PC-9 (cell line): Measurements from ENCODE around the gene ADGRB3. TPM values are rescaled to one million over a fixed set of nuclear protein-coding genes. Genes with fewer than 3 reads are reported as not detected.

Source experiments
- BruUV-seq: library from RNA; stranded (reverse); fragments of 400-500 nt; replicated peaks from 2 replicates; lab custom pipeline; 2021; lab: Mats Ljungman, UMichigan
- CTCF ChIA-PET: fragments of 300-600 bp; sonication (Branson Sonifier 250); formaldehyde crosslinking; loops from one replicate; lab custom pipeline; 2022; ENCODE audit warnings: antibody characterized with exemption; lab: Charles Lee
- POLR2A ChIA-PET: fragments of 300-600 bp; sonication (Branson Sonifier 250); formaldehyde crosslinking; loops from one replicate; lab custom pipeline; 2022; ENCODE audit warnings: antibody characterized with exemption; ENCODE audit not compliant: unreplicated experiment; lab: Charles Lee
- DNase-seq, 2 experiments: peaks; one replicate each; pipeline versions ENCODE4 v3.0.0 to v3.0.0-alpha.2; 2015 to 2022; ENCODE audit warnings: mixed read lengths in 1 of 2
- H2AFZ ChIP-seq: fragments of 200-600 bp; sonication (generic); 2 replicates; pipeline ENCODE4 v1.8.1; 2017; ENCODE audit warnings: antibody characterized with exemption
- H3F3A ChIP-seq: fragments of 200-600 bp; sonication (generic); 2 replicates; pipeline ENCODE4 v1.8.1; 2017; ENCODE audit warnings: antibody characterized with exemption, mild to moderate bottlenecking, low read depth; ENCODE audit not compliant: insufficient read depth
- H3K27ac ChIP-seq: fragments of 200-600 bp; sonication (generic); 2 replicates; pipeline ENCODE4 v1.6.1; 2016; ENCODE audit warnings: mixed run types
- H3K27me3 ChIP-seq: fragments of 200-600 bp; sonication (generic); 2 replicates; pipeline ENCODE4 v1.6.1; 2016; ENCODE audit warnings: low read depth, mixed run types; ENCODE audit not compliant: insufficient read depth
- H3K36me3 ChIP-seq: fragments of 200-600 bp; sonication (generic); 2 replicates; pipeline ENCODE4 v1.6.1; 2016; ENCODE audit warnings: low read depth, mixed run types
- H3K4me1 ChIP-seq: fragments of 200-600 bp; sonication (generic); replicated peaks from 2 replicates; pipeline ENCODE4 v1.6.1; 2016; ENCODE audit warnings: mixed run types; ENCODE audit not compliant: insufficient read depth
- H3K4me2 ChIP-seq: fragments of 200-600 bp; sonication (generic); 2 replicates; pipeline ENCODE4 v1.6.1; 2017; ENCODE audit warnings: mixed run types
- H3K4me3 ChIP-seq: fragments of 200-600 bp; sonication (generic); 2 replicates; pipeline ENCODE4 v1.6.1; 2016; ENCODE audit warnings: mixed run types
- H3K79me2 ChIP-seq: fragments of 200-600 bp; sonication (generic); 2 replicates; pipeline ENCODE4 v1.6.1; 2017; ENCODE audit warnings: low read depth, mixed run types
- H3K9me2 ChIP-seq: fragments of 200-600 bp; sonication (generic); 2 replicates; pipeline ENCODE4 v1.8.1; 2017; ENCODE audit warnings: mild to moderate bottlenecking; ENCODE audit not compliant: insufficient read depth
- H3K9me3 ChIP-seq: fragments of 200-600 bp; sonication (generic); 2 replicates; pipeline ENCODE4 v1.8.1; 2016; ENCODE audit warnings: low read depth; ENCODE audit not compliant: insufficient read depth
- H4K20me1 ChIP-seq: fragments of 200-600 bp; sonication (generic); 2 replicates; pipeline ENCODE4 v1.8.1; 2017; ENCODE audit not compliant: insufficient read depth
- EZH2 ChIP-seq: fragments of 200-600 bp; sonication (generic); IDR thresholded peaks from 2 replicates; pipeline ENCODE4 v1.8.0; 2017; ENCODE audit warnings: antibody characterized with exemption, low read depth
- intact Hi-C: fragments of 100-400 bp; cut with micrococcal nuclease; formaldehyde crosslinking; loops from one replicate; pipeline ENCODE4 v1.10.0; 2022; ENCODE audit not compliant: unreplicated experiment
- total RNA-seq: library from RNA; stranded (reverse); gene quantifications from 2 replicates; pipeline ENCODE4 v1.2.3, GENCODE V29; 2021
- TF ChIP-seq, protein P1 (sequence below): fragments of 200-600 bp; sonication (generic); conservative IDR thresholded peaks from 2 replicates; pipeline ENCODE4 v1.6.1; 2017; ENCODE audit warnings: mixed run types, antibody characterized with exemption, mild to moderate bottlenecking, moderate library complexity

The ADGRB3 gene
- total RNA-seq, 1 experiment from 2014 or later: not detected

DNA sequence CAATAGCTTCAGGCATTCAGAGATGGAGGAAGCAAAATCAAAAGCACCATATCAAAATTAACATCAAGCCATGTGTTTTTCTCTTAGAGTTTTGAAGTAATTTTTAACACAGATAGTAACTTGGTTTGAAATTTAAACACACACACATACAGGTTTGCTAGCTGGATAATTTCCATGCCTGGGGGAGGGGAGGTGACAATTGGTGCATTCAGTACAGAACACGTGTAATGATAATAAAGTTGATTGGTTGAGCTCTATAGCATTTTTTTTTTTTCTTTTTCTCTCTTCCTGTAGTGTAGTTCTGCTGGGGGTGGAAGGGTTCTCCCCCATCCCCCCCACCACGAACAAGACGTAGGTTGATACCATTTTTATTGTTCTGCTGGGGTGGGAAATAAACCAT, 596.9 kb downstream of the ADGRB3 start:
- POLR2A ChIA-PET: no interaction called here
- Histone ChIP-seq H2AFZ (no peak overlapping the region), H3K4me3 (no peak overlapping the region), H3K9me2 (no peaks in the 10 kb centered on the region), H4K20me1 (no peaks in the 10 kb centered on the region), H3K36me3 (no peaks in the 10 kb centered on the region), H3K27me3 (no peaks in the 10 kb centered on the region), H3K27ac (no peak overlapping the region), H3K79me2 (no peaks in the 10 kb centered on the region), H3K4me1 (no peaks in the 10 kb centered on the region), H3K4me2 (no peak overlapping the region), H3K9me3 (no peaks in the 10 kb centered on the region), H3F3A (no peaks in the 10 kb centered on the region)
- TF ChIP-seq, protein P1, sequence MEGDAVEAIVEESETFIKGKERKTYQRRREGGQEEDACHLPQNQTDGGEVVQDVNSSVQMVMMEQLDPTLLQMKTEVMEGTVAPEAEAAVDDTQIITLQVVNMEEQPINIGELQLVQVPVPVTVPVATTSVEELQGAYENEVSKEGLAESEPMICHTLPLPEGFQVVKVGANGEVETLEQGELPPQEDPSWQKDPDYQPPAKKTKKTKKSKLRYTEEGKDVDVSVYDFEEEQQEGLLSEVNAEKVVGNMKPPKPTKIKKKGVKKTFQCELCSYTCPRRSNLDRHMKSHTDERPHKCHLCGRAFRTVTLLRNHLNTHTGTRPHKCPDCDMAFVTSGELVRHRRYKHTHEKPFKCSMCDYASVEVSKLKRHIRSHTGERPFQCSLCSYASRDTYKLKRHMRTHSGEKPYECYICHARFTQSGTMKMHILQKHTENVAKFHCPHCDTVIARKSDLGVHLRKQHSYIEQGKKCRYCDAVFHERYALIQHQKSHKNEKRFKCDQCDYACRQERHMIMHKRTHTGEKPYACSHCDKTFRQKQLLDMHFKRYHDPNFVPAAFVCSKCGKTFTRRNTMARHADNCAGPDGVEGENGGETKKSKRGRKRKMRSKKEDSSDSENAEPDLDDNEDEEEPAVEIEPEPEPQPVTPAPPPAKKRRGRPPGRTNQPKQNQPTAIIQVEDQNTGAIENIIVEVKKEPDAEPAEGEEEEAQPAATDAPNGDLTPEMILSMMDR: no peak
- TF ChIP-seq EZH2: no peak
- no peak for DNase-seq
- CTCF ChIA-PET: no interaction called here
- intact Hi-C loops: loop anchor here (10.0 kb wide), 1 partner anchor 1683 kb away; no protein-coding TSS in a partner anchor
- no TSS peak for BruUV-seq

DNA sequence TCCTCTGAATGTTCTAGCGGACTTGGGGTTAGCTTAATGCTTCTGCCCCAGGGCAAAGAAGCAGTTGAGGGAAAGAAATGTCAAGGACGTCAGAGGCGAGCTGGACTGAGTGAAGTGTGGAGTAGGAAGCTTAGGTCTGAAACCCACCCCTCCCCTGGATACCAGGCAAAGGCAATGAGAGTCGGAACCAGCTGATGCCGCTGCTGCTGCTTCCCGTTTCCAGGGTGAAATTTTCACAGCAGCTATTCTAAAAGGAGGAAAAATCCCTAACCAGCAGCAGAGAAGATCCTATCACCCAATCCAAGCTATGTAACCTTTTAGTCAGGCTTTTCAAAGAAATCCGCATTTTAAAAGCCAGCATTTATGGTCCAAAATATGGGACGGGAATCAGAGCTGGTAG, 597.4 kb downstream of the ADGRB3 start:
- ChIA-PET CTCF (no interaction called here), POLR2A (no interaction called here)
- no peak overlapping the region for H2AFZ ChIP-seq
- H3K4me2 ChIP-seq: no peak overlapping the region
- no peak overlapping the region for H3K4me3 ChIP-seq
- no peak for DNase-seq
- H3K9me3 ChIP-seq: no peaks in the 10 kb centered on the region
- no TSS peak for BruUV-seq
- no peaks in the 10 kb centered on the region for H3F3A ChIP-seq
- no peaks in the 10 kb centered on the region for H3K36me3 ChIP-seq
- no peaks in the 10 kb centered on the region for H4K20me1 ChIP-seq
- no peak overlapping the region for H3K27ac ChIP-seq
- H3K27me3 ChIP-seq: no peaks in the 10 kb centered on the region
- H3K79me2 ChIP-seq: no peaks in the 10 kb centered on the region
- no peaks in the 10 kb centered on the region for H3K4me1 ChIP-seq
- no peak for TF ChIP-seq EZH2
- TF ChIP-seq, protein P1: no peak
- no peaks in the 10 kb centered on the region for H3K9me2 ChIP-seq
- intact Hi-C loops: loop anchor here (10.0 kb wide), 1 partner anchor 1682 kb away; no protein-coding TSS in a partner anchor

DNA sequence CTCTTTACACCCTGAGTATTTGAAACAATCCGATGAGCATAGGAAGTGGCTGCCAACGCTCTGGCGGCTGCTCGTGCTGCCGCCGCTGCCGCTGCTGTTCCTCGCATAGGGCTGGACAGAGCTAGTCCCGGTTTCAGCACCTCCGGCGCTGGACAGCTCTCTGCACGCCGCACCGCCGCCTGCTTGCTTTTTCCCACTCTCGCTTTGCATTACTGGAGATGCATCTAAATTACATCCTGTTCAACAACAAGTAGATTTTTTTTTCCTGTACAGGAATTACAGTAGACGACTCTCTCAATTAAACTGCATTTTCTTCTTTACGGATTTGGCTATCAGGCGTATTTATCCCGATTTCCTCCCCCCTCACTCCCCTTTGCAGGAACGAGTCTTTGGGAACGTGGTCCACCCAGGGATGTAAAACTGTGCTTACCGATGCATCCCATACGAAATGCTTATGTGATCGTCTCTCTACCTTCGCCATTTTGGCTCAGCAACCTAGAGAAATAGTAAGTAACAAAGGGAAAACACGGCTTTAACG, 597.9 kb downstream of the ADGRB3 start:
- Histone ChIP-seq H3K9me2 (no peaks in the 10 kb centered on the region), H3K36me3 (no peaks in the 10 kb centered on the region), H4K20me1 (no peaks in the 10 kb centered on the region), H3F3A (no peaks in the 10 kb centered on the region), H3K79me2 (no peaks in the 10 kb centered on the region), H3K4me2 (no peak overlapping the region), H2AFZ (no peak overlapping the region), H3K9me3 (no peaks in the 10 kb centered on the region), H3K27ac (no peak overlapping the region), H3K27me3 (no peaks in the 10 kb centered on the region), H3K4me3 (no peak overlapping the region), H3K4me1 (no peaks in the 10 kb centered on the region)
- BruUV-seq: no TSS peak
- ChIA-PET POLR2A (no interaction called here), CTCF (no interaction called here)
- DNase-seq: peak in 1 of 2 experiments; percentile 49
- intact Hi-C loops: loop anchor here (10.0 kb wide), 1 partner anchor 1682 kb away; no protein-coding TSS in a partner anchor
- no peak for TF ChIP-seq EZH2
- TF ChIP-seq, protein P1: no peak
